GM21423 (cell line): Measurements from ENCODE around the gene ETS2.

Experiments used
- ATAC-seq: cut with Tn5 transposase; IDR thresholded peaks from one replicate; pipeline ENCODE4 v1.9.1; 2021; ENCODE audit warnings: mild to moderate bottlenecking, moderate library complexity; ENCODE audit not compliant: unreplicated experiment

Gene ETS2

DNA sequence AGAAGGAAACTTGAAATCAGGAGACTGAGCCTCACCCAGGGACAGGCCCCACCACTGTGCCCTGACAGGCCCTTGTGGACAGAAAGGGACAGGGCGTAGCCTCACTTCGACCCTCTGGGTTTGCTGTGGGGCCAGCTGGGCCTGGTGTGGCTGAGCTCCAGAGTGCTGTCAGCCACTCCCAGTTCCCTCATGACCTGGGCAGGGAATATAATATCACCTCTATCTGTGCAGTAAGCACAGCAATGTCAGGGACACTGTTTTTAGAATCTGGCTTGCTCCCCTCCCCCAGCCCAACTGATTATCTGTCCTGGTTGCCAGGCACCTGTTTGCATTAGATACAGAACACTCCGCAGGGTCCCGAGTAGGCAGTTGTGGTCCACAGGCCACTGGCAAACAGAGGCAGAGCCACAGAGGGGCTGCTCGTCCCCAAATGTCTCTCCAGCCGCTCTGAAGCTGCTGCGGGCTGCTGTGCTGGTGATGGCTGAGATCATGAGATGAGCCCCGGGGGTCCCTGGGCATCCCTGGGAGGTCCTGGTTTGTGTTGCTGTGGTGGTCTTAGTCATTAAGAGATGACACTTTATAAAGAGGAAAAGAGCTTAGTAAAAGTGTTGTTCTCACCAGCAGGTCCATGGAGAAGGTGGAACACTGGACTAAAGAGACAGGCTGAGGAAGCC lies 51.6 kb downstream of the ETS2 start:
- no peak for ATAC-seq

DNA sequence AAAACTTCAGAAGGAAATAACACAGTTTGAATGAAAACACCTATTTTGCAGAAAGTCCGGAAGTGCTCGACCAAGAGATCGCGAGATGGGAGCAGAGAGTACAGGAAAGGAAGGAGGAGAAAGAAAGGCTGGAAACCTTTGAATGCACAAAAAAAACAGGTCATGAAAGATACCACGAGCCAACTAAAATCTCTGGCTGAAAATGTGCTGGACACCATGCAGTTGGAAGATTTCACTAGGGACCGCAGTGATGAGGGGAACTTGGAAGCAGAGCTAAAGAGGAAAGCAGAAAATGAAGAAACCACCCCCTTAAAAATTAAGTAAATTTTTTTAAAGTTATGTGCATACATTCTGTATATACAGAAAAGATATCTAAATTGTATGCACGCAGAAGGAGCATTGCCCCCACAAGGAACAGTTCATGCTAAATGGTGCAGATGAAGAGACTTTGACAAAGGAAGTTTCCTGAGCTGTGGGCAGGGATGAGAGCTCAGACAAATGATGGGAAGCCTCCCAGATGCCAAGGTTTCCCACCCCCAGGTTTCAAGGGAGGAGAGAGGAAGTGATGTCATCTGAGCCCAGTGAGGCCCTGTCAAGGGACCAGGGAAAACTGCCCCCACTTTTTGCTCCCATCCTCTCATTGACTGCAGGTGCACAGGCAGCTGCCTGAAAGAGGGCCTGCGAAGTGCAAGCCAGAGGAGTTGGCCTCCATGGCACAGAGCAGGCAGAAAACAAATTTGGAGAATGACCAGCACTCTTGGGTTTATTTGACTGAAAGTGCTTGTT lies 52.5 kb downstream of the ETS2 start:
- no peak for ATAC-seq

DNA sequence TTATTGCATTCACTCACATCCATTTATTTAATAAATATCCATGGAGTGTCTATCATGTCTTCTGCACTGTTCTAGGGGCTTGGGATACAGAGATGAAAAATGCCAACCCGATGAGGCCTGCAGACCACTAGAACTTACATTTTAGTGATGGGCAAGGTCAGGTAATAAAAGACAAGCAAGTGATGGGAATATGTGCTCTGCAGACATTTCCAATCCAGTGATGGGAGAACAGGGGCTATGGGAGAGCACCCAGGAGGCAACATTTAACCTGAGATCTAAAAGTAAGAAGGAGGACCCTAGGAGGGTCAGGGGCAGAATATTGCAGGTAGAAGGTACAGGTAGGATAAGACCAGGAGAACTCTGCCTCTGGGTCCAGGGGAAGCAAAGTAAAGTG lies 53.1 kb downstream of the ETS2 start:
- ATAC-seq, result no peak

DNA sequence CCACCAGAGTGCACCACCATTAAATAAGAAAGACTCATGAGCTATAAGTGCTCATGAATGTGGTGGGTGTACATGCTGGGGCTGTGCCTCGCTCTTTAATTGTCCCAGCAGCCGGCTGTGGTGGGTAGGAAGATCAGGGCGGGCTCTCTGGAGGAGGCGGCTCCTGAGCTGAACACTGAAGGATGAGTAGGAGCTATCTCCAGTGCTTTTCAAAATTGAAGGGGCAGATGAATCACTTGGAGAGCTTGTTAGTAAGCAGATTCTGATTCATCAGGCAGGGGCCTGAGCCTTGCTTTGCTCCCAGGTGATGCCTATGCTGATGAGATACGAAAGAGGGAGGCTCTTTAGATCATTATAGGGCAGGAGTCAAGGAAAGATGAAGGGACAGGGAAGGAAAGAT lies 54.1 kb downstream of the ETS2 start:
- ATAC-seq, result no peak

DNA sequence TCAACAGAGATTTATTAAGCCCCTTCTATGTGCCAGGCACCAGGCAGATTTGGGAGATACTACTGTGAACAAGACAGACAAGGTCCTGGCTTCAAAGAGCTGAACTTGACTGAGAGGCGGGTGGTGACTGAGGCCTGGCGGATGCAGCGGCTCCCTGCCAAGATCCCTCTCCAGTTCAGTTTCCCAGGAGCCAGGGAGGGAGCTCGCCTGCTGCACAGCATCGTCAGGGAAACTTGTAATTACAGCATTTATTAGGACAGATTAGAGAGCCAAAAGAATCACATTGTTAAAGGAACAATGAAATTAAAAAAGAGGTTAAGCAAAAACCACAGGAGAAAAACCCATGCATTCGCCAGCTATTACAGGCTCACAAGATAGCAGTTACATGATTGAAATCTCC lies 55.3 kb downstream of the ETS2 start:
- no peak for ATAC-seq

DNA sequence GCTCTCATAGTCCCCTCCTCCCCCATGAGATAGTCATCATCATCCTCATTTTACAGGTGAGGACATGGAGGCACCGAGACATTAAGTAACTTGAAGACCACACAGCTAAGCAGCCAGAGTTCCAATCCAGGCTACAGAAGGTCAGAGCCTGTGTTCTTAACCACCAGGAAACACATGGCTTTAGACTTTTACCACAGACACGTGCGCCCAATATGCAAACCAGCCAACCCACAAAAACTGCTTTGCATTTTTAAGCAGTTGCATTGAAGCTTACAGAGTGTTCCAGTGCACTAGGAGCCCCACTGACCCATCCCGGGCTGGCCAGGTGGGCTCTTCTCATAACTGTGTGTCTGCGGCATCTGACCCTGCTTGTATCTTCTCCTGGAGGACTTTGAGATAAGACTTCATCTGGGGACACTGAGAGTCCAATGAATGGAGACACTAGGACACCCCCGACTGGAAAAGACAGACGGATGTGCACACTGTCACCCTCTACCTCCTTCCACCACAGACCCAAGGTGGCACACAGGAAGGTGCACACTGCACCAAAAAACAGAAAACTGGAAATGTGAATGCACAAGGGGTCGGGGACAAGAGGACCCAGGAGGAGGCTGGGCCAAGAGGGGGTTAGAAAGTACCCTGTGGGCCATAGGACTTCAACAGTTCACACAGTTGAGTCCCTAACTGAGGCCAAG lies 56.4 kb downstream of the ETS2 start:
- peak; percentile 83 for ATAC-seq

DNA sequence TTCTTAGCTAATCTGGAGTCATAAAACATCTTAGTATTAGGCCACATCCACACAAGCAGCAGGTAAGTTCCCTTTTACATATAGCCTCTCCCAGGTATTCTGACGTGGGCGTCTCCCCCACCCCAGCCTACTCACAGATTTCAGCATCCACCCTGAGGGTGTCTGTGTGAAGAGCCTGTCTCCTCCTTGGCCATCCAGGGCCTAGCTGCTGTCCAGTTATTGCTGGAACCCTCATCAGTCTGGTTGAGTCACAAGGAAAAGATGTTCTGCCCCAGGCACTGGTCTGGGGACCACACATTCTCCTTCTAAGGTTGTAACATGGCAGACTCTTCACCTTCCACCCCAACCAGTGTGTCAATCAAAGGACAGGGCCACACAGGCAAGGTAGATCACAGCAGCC lies 57.6 kb downstream of the ETS2 start:
- ATAC-seq, result no peak

DNA sequence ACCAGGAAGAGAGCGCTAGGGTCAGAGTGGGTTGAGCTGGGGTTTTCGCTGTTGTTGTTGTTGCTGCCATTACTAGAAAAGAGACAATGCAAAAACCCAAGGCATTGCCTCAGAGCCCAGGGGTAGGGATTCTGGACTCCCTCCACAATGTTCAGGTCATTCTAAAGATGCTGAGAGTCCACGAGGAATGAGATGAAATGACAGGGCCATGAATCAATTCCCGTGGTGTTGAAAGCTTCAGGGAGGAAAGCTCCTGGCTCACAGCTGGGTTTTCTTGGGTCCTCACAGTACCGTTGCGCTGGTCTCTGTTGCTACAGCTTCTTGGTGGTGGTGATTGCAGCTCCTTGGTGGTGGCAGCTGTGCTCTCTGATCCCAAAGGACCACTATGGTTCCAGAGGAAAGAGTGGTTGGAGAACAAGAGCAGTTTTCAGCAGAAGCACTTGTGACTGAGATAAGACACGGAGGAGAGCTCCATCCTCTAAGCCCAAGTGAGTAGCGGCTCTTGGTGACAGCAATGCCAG lies 58.2 kb downstream of the ETS2 start:
- no peak for ATAC-seq

DNA sequence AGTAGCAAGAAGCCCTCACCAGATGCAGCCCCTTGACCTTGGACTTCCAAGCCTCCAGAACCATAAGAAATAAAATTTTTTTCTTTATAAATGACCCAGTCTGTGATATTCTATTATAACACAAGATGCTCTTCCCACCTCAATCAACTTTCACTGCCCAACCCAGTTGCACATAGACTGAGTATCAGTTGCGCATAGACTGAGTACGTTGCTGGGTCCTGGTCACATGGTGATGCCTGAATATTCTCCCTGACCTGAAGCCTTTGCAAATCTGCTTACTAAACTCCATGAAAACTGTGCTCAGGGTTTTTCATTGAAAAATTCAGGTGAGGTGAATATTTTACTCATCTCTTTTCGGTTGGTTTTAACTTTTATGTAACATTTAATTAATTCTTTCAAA lies 59.2 kb downstream of the ETS2 start:
- ATAC-seq, result no peak

DNA sequence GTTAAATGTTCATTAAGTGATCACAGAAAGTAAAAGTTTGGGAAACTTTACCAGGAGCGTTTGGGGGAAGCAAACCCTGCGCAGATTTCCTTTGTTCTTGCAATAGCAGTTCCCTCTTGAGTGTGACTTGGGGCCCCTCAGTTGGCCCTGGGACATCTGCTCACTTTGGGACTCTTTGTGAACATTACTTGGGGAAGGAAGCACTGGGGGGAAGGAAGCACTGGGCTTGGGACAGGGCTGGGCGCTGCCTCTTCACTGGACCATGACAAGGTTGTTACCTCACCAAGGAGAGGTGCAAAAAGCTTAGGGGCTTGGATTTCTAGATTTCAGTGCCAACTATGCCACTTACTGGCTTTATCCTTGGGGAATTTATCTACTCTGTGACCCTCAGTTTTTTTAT lies 63.5 kb downstream of the ETS2 start:
- no peak for ATAC-seq

DNA sequence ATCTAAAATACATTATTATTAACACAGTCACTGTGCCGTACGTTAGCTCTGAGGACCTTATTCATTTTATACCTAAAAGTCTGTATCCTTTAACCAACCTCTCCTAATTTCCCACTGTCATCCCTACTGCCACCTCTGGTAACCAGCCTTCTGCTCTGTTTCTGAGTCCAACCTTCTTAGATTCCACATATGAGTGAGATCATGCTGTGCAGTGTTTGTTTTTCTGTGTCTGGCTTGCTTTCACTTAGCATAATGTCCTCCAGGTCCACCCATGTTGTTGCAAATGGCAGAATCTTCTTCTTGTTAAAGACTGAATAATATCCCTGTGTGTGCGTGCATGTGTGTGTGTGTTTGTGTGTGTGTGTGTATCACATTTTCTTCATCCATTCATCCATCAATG lies 64.2 kb downstream of the ETS2 start:
- no peak for ATAC-seq
